Activated CD4-positive, alpha-beta T cell treated with anti-CD3 and anti-CD28 coated beads for 24 hours (primary cell): ENCODE measurements around the gene SCT.

Experiments used
- DNase-seq, 2 donors: peaks; one replicate each; pipeline ENCODE4 v3.0.0-alpha.2; 2020; ENCODE audit warnings: low read depth in 2 of 2

SCT gene

DNA sequence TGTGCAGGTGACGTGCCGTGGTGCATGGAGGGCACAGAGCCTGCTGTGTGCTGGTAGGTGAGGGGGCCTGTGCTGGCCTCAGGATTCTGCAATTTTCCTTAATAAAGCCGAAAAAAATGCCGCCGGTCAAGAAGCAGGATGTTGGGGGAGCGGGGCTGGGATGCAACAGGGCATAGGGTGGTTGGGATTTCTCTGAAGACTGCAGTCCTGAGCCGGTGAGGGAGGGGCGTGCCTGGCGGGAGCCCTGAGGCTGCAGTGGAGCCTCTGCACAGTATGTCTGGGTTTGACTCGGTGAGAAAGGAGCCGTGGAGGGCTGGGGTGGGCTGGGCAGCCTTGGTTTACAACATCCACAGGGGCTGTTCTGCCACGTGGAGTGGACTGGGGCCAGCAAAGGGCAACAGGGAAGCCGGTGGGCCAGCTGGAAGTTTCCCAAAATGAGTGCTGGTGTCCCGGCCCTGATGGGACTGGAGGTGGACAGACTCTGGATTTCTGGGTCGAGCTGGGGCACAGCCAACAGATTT is 3.6 kb downstream of the SCT start:
- no peak for DNase-seq

DNA sequence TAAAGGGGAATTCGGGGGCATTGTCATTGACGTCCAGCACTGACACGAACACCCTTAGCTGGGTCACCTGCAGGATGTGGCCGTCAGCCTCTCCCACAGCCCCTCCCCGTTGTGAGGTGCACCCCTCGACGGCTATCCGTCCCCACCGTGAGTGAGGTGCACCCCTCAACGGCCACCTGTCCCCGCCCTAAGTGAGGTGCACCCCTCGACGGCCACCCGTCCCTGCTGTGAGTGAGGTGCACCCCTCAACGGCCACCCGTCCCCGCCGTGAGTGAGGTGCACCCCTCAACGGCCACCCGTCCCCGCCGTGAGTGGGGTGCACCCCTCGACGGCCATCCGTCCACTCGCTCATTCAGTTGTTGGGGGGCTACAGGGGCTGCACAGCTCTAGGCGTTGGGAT is 5.1 kb downstream of the SCT start:
- DNase-seq: no peak

DNA sequence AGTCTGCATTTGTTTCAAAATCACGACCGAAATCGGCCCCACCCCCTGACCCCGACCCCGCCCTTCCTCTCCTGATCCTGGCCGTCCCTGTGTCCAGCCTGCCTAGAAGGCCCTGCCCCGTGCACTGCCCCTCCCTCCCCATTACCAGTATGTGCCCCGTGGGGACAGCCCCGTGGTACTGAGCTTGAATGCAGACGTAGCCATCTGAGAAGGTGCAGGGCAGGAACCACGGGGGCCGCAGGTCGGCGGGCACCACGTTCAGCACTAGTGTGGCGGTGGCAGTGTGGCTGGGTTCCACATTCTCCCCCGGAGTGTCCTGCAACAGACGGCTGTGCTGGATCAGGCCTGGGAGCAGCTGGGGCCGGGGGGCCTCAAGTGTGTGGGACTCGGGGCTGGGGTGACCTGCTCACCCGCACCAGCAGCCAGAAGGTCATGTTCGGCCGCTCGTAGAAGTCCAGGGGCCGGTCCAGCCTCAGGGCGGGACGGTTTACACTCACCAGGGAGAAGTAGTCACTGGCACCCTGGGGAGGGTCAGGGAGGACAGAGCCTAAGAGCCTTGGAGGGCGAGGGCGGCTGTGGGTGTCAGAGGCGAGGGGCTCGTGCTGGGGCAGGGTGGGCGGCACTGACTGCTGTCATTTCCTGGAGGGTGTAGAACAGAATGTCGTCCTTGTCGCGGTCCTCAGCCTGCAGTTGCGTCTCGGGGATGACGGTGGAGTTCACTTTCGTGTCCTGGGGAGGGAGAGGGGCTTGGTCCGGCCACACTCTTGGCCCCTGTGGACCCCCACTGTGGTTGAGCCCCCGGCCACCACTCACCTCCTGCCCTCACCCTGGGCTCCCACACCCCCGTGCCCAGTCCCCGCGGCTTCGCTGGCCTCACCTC is 5.8 kb downstream of the SCT start:
- no peak for DNase-seq

DNA sequence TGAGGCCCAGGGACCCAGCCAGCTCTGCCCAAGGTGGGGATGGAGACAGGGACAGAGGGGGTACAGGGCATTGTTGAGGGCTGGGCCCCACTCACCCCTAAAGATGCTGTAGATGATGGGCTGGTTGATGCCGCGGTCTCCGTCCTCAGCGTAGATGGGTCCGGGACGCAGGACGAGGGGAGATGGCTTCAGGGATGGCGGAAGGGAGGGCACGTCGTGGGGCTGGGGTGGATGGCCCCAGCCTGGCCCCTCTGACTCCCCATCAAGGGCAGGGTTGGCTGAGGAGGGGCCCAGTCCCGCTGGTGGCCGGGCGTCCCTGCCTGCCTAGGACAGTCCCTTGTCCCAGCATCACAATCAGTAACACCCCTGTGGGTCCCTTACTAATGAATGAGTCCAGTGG is 6.8 kb downstream of the SCT start:
- no peak for DNase-seq

DNA sequence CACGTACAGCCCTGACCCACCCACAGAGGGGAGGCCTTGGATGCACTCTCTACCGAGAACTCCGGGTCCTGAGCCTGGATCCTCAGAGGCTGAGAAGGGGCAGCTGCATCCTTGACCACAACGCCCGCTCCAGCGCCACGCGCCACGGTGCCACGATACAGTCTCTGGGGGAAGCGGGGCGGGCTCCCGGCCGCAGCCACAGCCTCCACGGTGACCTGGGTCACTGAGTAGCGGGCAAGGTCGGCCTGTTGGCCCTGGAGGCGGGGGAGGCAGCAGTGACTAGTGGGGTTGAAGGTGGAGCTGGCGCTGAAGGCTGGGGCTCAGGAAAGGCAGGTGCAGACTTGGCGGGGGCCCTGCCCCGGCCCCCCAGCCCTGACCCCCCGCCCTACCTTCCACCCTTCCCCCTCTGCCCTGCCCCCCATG is 7.3 kb downstream of the SCT start:
- DNase-seq: no peak

DNA sequence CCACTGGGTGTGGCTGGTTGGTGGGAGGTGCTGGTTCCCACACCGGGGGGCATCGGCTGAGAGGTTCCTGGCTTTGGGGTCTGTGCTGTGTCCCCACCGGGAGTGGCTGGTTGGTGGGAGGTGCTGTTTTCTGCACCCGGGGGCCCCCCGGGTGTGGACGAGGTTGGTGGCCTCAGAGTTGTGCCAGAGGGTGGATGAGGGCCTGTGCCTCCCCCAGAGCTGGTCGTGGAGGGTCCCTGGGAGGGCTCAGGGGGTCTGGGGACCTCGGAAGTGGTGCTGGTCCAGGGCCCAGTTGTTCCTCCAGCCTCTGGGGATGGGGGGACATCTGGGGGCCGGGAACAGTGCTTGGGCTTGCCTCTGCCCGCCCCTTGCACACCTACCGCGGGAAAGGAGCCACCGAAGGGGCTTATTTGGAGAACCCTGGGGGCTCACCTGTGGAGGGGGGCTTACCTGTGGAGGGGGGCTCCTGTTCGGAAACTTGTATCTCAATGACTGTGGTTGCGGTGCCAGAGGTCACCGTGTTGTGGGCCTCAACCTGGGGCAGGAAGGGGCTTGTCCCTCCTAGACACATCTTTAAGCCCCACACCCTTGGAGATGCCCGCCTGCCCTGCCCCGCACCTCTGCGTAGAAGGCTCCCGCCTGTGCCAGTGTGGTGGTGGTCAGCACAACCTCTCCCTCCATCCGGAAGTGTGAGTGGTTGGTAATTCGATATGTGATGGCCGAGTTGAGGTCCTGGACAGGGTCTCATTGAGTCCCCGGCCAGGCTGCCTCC is 7.9 kb downstream of the SCT start:
- DNase-seq: no peak

DNA sequence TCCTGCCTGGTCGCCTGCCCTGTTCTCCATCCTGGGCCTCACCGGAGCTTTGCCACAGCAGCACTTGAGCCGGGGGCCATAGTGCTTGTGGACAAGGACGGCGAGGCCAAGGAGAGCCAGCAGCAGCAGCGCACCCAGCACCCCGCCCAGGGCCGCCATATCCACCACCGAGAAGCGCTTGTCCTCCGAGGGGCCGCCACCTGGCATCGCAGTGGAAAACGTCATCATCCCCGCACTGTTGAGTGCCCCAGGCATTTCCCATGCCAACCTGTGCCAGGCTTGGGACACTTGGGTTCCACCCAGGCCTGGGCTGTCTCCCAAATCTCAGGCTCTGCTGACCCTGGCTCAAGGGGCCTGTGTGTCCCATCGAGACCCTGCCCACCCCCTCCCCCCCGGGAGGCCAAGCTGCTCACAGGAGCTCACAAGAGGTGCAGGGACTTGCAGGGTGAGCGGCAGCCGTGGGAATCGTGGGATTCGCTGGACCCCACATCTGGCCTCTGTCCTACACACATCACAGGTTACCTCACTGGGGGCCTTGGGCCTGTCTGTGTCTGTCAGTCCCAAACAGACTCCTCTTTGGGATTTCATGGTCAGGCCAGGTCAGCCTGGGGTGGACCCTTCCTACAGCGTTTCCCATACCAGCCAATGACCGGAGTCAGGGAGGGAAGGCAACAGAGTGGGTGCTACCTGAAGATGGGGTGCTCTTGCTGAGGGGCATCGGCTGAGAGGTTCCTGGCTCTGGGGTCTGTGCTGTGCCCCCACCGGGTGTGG is 8.9 kb downstream of the SCT start:
- DNase-seq: no peak

DNA sequence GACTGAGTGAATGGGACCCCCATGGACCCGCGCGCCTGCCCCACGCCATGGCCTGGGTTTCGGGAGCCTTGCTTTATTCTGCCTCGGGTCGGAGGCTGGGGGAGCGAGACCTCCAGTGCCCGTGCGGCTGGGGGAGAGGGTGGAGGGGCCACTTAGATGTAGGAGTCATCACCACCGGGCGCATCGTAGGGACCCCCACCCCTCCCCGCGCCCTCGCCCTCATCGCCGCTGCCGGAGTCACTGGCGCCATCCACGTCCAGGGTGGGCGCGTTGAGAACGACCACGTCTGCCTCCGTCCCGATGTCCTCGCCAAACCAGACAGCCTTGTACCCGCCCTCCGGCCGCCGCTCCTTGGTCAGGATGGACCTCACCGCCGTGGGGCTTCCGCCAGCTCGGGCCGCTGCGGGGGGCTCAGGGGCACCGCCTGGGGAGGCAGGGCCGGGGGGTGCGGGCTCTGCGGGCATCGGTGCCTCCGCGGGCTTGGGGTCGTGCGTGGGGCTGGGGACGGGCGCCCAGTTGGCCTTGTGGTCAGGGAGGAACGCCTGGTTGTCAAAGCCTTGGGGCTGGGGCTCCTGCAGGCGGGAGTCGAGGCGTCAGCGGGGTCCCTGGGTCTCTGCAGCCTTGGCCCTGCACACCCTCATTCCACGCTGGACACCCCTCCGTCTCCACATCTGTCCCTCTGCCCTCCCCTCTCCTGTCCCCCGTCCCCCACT is 9.6 kb downstream of the SCT start:
- DNase-seq: no peak

DNA sequence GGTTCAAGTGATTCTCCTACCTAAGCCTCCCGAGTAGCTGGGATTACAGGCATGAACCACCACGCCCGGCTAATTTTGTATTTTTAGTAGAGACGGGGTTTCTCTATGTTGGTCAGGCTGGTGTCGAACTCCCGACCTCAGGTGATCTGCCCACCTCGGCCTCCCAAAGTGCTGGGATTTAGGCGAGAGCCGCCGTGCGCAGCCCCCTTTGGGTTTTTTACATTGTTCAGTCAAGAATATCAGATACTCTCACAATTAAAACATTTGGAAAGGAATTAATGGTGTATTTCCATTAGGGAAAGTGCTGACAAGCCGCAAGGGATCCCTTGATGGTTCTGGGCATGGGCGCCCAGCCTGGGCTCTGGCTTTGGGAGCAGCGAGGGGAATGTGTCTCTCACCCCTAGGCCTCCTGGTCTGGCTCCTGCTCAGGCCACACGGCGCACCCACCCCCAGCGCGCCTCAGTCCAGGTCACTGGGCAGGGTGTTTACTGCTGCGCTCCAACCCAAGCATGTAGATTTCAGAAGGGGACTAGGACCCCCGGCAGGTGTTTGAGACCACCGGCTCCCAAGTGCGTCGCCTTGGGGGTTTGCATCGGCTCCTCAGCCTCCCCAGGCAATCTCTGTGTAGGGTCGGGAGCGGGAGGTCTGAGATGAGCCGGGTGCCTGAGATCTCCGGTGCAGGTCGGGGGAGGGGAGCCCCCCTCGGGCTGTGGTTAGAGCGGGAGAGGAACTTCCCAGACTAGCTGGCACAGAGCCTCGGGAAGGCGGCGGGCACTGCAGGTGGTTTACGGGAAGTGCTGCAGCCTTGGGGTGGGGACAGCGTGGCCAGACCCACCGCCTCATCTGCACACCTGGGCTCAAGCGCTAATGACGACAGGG is 10.4 kb downstream of the SCT start:
- DNase-seq: no peak

DNA sequence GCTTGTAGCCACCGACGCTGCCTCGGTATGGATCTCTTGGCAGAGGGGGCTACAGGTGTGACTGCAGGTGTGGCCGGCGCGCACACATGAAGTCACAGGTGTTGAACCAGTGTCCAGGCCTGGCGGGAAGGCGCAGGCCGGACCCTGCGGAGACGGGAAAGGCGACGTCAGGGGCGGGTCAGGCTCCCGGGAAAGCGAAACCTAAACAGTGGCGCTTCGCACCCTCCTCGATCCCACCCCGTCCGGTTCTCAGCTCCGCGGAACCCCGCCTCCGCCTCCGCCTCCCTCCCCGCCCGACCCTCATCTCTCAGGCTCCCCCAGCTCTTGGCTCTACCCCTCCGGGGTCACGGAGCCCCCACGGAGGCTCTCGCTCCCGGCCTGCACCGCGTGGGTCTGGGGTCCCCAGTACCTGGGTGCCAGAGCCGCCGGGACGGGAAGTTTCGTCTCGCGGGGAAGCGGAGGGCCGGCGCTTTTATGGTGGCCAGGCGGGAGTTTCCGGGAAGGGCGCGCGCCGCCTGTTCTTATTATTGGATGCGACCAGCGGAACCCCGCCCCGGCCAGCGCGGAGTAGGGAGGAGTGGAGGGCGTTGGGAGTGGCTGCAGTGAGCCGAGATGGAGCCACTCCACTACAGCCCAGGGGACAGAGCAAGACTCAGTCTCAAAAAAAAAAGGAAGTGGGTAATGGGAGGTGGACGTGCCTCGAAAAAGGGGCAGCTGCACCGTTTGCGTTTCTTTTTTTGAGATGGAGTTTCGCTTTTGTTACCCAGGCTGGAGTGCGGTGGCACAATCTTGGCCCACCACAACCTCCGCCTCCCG is 11.3 kb downstream of the SCT start, which contains the start of gene IRF7:
Gene IRF7 (minus strand): TSS at position 447 of the 816 bp plus-strand sequence. CDS start 586 bp downstream, outside the sequence.
- DNase-seq: peak; percentile 70 to 78

DNA sequence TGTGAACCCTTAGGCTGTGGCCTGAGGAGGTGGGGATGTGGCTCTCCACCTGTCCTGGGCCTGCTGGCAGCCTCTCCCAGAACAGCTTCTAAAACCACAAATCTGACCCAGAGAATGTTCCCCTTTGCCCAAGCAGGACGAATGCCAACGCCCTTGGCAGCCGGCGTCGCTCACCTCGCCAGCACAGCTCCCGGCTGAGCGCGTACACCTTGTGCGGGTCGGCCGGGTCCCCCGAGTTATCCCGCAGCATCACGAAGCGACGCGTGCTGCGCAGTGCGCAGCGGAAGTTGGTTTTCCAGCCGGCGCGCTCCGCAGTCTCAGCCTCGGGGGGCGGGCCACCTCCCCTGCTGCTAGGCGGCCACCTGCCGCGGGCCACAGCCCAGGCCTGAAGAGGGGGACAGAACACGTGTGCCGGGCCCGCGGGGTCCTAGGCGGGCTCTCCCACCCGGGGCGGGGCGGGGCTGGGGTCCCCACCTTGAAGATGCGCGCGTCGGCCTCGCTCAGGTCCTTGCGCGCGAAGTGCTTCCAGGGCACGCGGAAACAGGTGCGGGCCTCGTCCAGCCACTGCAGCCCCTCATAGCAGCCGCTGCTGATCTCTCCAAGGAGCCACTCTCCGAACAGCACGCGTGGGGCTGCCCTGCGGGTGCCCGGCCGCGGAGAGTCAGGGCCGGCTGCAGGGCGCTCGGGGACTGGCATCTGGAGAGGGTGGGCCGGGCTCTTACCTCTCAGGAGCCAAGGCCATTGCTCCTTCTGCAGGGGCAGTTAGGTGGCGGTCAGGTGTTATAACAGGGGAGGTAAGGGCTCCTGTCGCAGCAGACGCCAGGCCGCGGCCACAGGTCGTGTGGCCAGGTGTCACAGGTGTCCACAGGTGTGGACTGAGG is 12.1 kb downstream of the SCT start:
- DNase-seq: no peak

DNA sequence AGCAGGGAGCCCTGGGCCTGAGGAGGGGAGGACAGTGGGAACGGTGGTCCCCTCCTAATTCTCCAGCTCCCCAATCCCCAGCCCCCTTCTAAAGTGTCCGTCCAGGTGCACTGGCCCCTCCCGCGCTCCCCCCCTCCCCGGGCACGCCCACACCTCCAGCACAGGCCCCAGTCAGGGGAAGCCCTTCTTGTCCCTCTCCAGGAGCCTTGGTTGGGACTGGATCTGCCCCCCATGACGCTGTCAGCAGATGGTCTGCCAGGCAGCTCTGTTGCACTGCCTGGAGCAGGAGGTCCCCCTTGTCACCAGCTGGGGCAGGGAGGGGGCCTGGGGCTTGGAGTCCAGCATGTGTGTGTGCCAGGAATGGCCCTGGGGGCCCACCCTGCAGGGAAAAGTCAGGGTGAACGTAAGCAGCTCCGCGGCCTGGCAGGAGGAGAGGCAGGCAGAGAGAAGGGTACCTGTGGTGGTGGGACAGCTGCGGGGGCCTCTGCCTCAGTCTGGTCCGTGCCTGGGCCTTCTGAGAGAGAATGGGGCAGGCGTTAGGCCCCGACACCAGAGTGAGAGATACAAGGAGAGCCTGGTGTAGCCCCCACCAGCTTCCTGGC is 12.9 kb downstream of the SCT start:
- no peak for DNase-seq

DNA sequence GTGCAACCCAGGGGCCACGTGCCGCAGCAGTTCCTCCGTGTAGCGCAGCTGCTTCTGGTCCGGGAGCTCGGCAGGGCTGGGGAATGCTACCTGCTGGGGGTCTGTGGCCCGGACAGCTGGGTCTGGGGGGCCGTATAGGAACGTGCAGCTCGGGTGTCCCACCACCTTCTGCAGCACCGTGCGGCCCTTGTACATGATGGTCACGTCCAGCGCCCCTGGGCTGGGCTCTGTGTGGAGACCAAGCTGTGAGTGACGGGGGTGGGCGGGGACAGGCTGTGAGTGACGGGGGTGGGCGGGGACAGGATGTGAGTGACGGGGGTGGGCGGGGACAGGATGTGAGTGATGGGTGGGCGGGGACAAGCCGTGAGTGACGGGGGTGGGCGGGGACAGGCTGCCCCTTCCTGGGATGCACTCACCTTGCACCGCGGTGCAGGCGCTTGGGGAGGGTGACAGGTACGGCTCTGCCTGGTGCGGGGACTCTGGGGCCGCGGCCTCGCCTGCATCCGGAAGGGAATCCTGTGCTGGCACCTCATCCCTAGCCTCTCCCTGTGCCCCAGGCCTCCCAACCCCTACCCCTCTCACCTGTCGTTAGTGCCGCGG is 13.5 kb downstream of the SCT start:
- peak; percentile 79 to 81 for DNase-seq

DNA sequence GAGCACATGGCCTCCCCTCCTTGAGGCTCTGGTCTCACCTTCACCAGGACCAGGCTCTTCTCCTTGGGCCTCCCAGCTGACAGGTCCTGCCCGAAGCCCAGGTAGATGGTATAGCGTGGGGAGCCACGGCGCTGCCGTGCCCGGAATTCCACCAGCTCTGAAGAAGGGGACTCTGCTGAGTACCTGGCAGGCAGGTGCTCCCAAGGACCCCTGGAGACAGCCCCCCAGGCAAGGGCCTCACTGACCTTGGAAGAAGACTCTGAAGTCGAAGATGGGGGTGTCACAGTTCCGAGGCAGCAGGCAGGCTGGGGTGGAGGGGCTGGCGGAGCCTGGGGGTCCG is 14.1 kb downstream of the SCT start:
- no peak for DNase-seq

DNA sequence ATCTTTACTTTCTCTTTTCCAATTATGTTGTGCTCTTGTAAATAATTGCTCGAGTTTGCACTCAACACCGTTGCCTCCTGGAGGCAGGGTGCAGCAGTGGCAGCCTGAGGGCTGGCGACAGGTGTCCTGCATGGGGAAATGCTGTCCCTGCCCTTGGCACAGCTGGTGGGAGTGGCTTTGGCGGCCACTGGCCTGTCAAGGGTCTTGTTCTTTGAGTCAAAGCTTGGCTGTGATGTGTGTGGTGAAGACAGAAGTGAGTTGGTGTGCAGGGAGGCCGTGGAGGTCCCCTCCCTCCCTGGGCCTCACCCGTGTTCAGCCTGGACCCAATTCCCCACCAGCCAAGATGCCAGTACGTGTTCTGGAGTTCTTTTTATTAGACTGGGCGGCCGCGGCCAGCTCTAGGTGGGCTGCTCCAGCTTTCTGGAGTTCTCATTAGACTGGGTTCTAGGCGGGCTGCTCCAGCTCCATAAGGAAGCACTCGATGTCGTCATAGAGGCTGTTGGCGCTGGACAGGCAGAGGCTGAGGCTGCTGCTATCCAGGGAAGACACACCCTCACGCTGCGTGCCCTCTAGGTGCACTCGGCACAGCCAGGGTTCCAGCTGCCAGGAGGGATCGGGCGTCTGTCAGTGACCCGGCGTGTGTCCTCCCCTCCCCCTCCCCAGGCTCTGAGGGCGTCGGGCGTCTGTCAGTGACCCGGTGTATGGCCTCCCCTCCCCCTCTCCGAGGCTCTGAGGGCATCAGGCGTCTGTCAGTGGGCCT is 14.6 kb downstream of the SCT start:
- DNase-seq: no peak

DNA sequence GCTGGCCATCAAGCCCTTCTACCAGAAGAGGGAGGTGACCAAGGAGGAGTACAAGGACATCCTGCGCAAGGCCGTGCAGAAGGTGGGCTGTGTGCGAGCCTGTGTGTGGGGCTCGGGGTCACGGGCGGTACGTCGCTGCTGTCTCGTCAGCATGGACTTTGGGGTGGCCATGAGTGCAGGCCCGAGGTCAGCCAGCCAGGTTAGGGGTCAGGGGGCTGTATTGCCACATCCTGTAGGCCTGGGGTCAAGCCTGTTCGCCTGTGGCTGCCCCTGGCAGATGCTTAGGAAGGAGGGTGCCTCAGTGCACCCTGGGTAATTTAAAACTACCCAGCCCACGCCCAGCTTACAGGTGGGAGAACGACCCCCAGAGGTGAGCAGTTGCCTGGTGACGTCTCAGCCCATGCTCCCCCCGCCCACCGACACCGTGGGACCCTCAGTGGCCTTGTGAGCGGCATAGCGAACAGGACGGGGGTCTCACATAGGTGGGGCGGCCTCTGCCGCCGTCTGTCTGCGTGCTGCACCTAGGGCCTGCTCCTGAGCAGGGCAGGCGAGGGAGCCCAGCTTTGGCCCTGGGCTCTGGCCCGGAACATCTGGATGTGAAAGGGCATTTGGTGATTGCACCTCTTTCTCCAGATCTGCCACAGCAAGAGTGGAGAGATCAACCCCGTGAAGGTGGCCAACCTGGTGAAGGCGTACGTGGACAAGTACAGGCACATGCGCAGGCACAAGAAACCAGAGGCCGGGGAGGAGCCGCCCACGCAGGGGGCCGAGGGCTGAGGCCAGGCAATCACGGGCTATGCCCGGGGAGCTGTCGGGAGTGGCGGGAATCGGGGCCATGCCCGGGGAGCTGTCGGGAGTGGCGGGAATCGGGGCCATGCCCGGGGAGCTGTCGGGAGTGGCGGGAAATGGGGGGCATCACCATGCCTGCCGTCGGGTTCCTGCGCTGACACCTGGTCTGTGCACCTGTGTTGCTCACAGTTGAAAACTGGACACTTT is 15.7 kb downstream of the SCT start:
- no peak for DNase-seq
